ENCODE results near the gene ZFC3H1. TPM values are rescaled to one million over a fixed set of nuclear protein-coding genes. Genes with fewer than 3 reads are reported as not detected.

Gene ZFC3H1
- polyA plus RNA-seq, 3 donors = 12.5 to 57.0 (median 16.3) TPM

- H4K20me1 ChIP-seq (ENCODE audit: insufficient read depth, low read length) = no peaks in the 10 kb centered on the region
- no peaks in the 10 kb centered on the region for H3K9me3 ChIP-seq (replicated peaks in 1 of 2; ENCODE audit: control insufficient read depth in 1 of 2, insufficient read depth in 1 of 2, low read length in 2 of 2)
- Mint-ChIP-seq H3K9me3 (no peaks in the 10 kb centered on the region), H3K36me3 (peaks cover 26 to 29% of the 10 kb centered on the region in 2 donors), H3K27ac (no peak overlapping the region), H3K27me3 (ENCODE audit: low read depth in 3 of 3) (peaks cover 0 to 2% (median 0%) of the 10 kb centered on the region in 3 donors), H3K4me3 (no peak overlapping the region), H3K4me1 (peaks cover 11% of the 10 kb centered on the region)
- H3K27me3 ChIP-seq (ENCODE audit: control insufficient read depth in 2 of 2, insufficient read depth in 2 of 2, low read length in 2 of 2) = no peaks in the 10 kb centered on the region
- no peak for TF ChIP-seq CTCF (IDR thresholded peaks at IDR 0.05)
- peaks cover 5 to 6% of the 10 kb centered on the region in 2 donors for H3K4me1 ChIP-seq (ENCODE audit: control insufficient read depth in 1 of 2, insufficient read depth in 2 of 2, low read length in 2 of 2)
- H2AFZ ChIP-seq (ENCODE audit: insufficient read depth, low read depth, low read length, poor library complexity, severe bottlenecking) = no peak overlapping the region
- no peak overlapping the region for H3K4me2 ChIP-seq (replicated peaks; ENCODE audit: extremely low read depth, low read length, poor library complexity, severe bottlenecking)
- 100% methylated on average over 2 of the region's 7 CpGs for WGBS (ENCODE audit: insufficient coverage)
- no peak overlapping the region for H3K27ac ChIP-seq (ENCODE audit: low read depth in 1 of 2, low read length in 2 of 2)
- H3K9ac ChIP-seq (ENCODE audit: insufficient read depth, low read length, poor library complexity, severe bottlenecking) = no peak overlapping the region
- intact Hi-C loops (cut with micrococcal nuclease) = no loop called here
- peaks cover 9% of the 10 kb centered on the region for H3K79me2 ChIP-seq (ENCODE audit: insufficient read depth, low read length)
- DNase-seq = no peak
- H3K4me3 ChIP-seq (replicated peaks in 1 of 3; ENCODE audit: low read depth in 2 of 3, low read length in 3 of 3) = no peak overlapping the region
- peaks cover 14 to 38% of the 10 kb centered on the region in 2 donors for H3K36me3 ChIP-seq (replicated peaks in 1 of 2; ENCODE audit: control insufficient read depth in 1 of 2, insufficient read depth in 2 of 2, low read length in 2 of 2)
Observed at GRCh38 chr12:71693126-71693525, 29.5 kb upstream of the ZFC3H1 start.

GRCh38 chr12:71691504-71692129 is 28.0 kb upstream of the ZFC3H1 start:
- no peaks in the 10 kb centered on the region for H3K27me3 Mint-ChIP-seq (ENCODE audit: low read depth in 3 of 3)
- Histone ChIP-seq H3K36me3 (replicated peaks in 1 of 2; ENCODE audit: control insufficient read depth in 1 of 2, insufficient read depth in 2 of 2, low read length in 2 of 2) (peaks cover 2 to 23% of the 10 kb centered on the region in 2 donors), H2AFZ (ENCODE audit: insufficient read depth, low read depth, low read length, poor library complexity, severe bottlenecking) (no peak overlapping the region), H3K27me3 (ENCODE audit: control insufficient read depth in 2 of 2, insufficient read depth in 2 of 2, low read length in 2 of 2) (no peaks in the 10 kb centered on the region), H3K4me3 (replicated peaks in 1 of 3; ENCODE audit: low read depth in 2 of 3, low read length in 3 of 3) (no peak overlapping the region), H3K79me2 (ENCODE audit: insufficient read depth, low read length) (peaks cover 21% of the 10 kb centered on the region), H3K4me2 (replicated peaks; ENCODE audit: extremely low read depth, low read length, poor library complexity, severe bottlenecking) (no peak overlapping the region), H3K27ac (ENCODE audit: low read depth in 1 of 2, low read length in 2 of 2) (no peak overlapping the region), H3K4me1 (ENCODE audit: control insufficient read depth in 1 of 2, insufficient read depth in 2 of 2, low read length in 2 of 2) (peaks cover 20 to 21% of the 10 kb centered on the region in 2 donors), H3K9ac (ENCODE audit: insufficient read depth, low read length, poor library complexity, severe bottlenecking) (no peak overlapping the region), H4K20me1 (ENCODE audit: insufficient read depth, low read length) (no peaks in the 10 kb centered on the region), H3K9me3 (replicated peaks in 1 of 2; ENCODE audit: control insufficient read depth in 1 of 2, insufficient read depth in 1 of 2, low read length in 2 of 2) (no peaks in the 10 kb centered on the region)
- peaks cover 17 to 18% of the 10 kb centered on the region in 2 donors for H3K36me3 Mint-ChIP-seq
- no CpG with 5 or more reads among the region's 4 CpGs for WGBS (ENCODE audit: insufficient coverage)
- peaks cover 24% of the 10 kb centered on the region for H3K4me1 Mint-ChIP-seq
- intact Hi-C loops (cut with micrococcal nuclease) = no loop called here
- no peaks in the 10 kb centered on the region for H3K9me3 Mint-ChIP-seq
- no peak overlapping the region for H3K4me3 Mint-ChIP-seq
- H3K27ac Mint-ChIP-seq = no peak overlapping the region
- no peak for TF ChIP-seq CTCF (IDR thresholded peaks at IDR 0.05)
- DNase-seq = no peak

All from CD14-positive monocyte (primary cell).